ENCODE measurements around the gene PEX11B. TPM values are rescaled to one million over a fixed set of nuclear protein-coding genes. Genes with fewer than 3 reads are reported as not detected.

Gene PEX11B
- total and polyA plus RNA-seq, 2 of the 4 experiments (the other 2 are of a cell fraction), result 15.4 to 24.3 TPM

- intact Hi-C loops (cut with micrococcal nuclease), result no loop called here
- H3K18ac ChIP-seq (ENCODE audit: low read depth, low read length), result no peak overlapping the region
- in situ Hi-C loops (cut with MboI; ENCODE audit: low sequenced_read_pairs), result loop anchor here (5.0 kb wide), 1 partner anchor 48 kb away; no protein-coding TSS in a partner anchor
Observed at GRCh38 chr1:145874646-145875045, 43.9 kb downstream of the PEX11B start.

More at GRCh38 chr1:145874646-145875045, 43.9 kb downstream of the PEX11B start:
- no peak overlapping the region for H2AK5ac ChIP-seq (ENCODE audit: low read depth, low read length)
- no peak overlapping the region for H2BK120ac ChIP-seq (ENCODE audit: low read depth, low read length)
- no peak overlapping the region for H3K14ac ChIP-seq (replicated peaks; ENCODE audit: low read depth, low read length)
- H2AK9ac ChIP-seq (replicated peaks; ENCODE audit: low read depth, low read length, poor library complexity), result no peak overlapping the region
- H3K9me1 ChIP-seq (ENCODE audit: insufficient read depth, low read length), result no peaks in the 10 kb centered on the region
- DNase-seq (no peak), ATAC-seq (ENCODE audit: low read depth) (no peak)
- H4K91ac ChIP-seq (ENCODE audit: insufficient read depth, low read depth, low read length), result no peak overlapping the region
- no peak overlapping the region for H3K23ac ChIP-seq (ENCODE audit: low read depth, low read length)
- no peak overlapping the region for H3K27ac ChIP-seq (ENCODE audit: insufficient read depth, low read length)
- no peak overlapping the region for H3K56ac ChIP-seq (ENCODE audit: extremely low read depth, insufficient read depth, low read length)
- H3K9me3 ChIP-seq (ENCODE audit: control insufficient read depth, insufficient read depth, low read length), result no peaks in the 10 kb centered on the region
- H3K4me1 ChIP-seq (ENCODE audit: control insufficient read depth, insufficient read depth, low read length), result peaks cover 10% of the 10 kb centered on the region
- CTCF ChIA-PET, result interaction anchor here (0.6 to 1.2 kb wide), 3 partner anchors 17 to 77 kb away, joined by 3 to 5 read pairs (median 4); partner anchors contain the start of gene ITGA10
- no peak overlapping the region for H3K4ac ChIP-seq (ENCODE audit: low read depth, low read length)
- no peaks in the 10 kb centered on the region for H4K20me1 ChIP-seq (ENCODE audit: insufficient read depth, low read length)
- no peak overlapping the region for H2AFZ ChIP-seq (replicated peaks; ENCODE audit: low read length, poor library complexity)
- H3K4me3 ChIP-seq (ENCODE audit: insufficient read depth, low read depth, low read length), result no peak overlapping the region
- no peak overlapping the region for H2BK15ac ChIP-seq (ENCODE audit: low read depth, low read length)
- H4K8ac ChIP-seq (ENCODE audit: low read depth in 2 of 2, low read length in 2 of 2), result no peak overlapping the region
- H2BK20ac ChIP-seq (ENCODE audit: low read depth, low read length), result no peak overlapping the region
- H2BK5ac ChIP-seq (ENCODE audit: low read depth, low read length, poor library complexity, severe bottlenecking), result no peak overlapping the region
- H3K9ac ChIP-seq (ENCODE audit: low read depth, low read length), result no peak overlapping the region
- TF ChIP-seq MXI1 (IDR thresholded peaks at IDR 0.05; ENCODE audit: borderline replicate concordance, low read depth, low read length) (no peak), CHD1 (IDR thresholded peaks at IDR 0.05; ENCODE audit: low read depth, low read length) (no peak), MAZ (IDR thresholded peaks at IDR 0.05; ENCODE audit: borderline replicate concordance, low read depth, low read length) (no peak), BHLHE40 (IDR thresholded peaks at IDR 0.05; ENCODE audit: low read depth, low read length) (no peak), CEBPB (IDR thresholded peaks at IDR 0.05; ENCODE audit: low read depth, low read length) (no peak), CTCF (conservative IDR thresholded peaks at IDR 0.05; ENCODE audit: low read depth, low read length) (no peak), POLR2A (IDR thresholded peaks at IDR 0.05; ENCODE audit: low read depth, low read length) (no peak), RCOR1 (IDR thresholded peaks at IDR 0.05; ENCODE audit: insufficient replicate concordance, low read length) (no peak), ELK1 (IDR thresholded peaks at IDR 0.05; ENCODE audit: borderline replicate concordance, low read depth, low read length) (no peak), RFX5 (IDR thresholded peaks at IDR 0.05; ENCODE audit: low read depth, low read length) (no peak), FOS (IDR thresholded peaks at IDR 0.05; ENCODE audit: low read depth, low read length) (no peak), USF2 (IDR thresholded peaks at IDR 0.05; ENCODE audit: low read depth, low read length) (no peak), SMC3 (IDR thresholded peaks at IDR 0.05; ENCODE audit: low read depth, low read length) (no peak), NFE2L2 (IDR thresholded peaks at IDR 0.05; ENCODE audit: low read depth, low read length) (no peak), RAD21 (IDR thresholded peaks at IDR 0.05; ENCODE audit: low read length) (no peak), MAFK (IDR thresholded peaks at IDR 0.05; ENCODE audit: low read depth, low read length) (no peak)
- no peak overlapping the region for H4K5ac ChIP-seq (ENCODE audit: low read depth, low read length)
- no TSS peak for BruUV-seq (replicated peaks)
- no peaks in the 10 kb centered on the region; the same call in 1 of the 2 replicates for H3K27me3 ChIP-seq (ENCODE audit: control insufficient read depth, insufficient read depth, low read length)
- POLR2A ChIA-PET (ENCODE audit: unreplicated experiment), result no interaction called here
- no peak overlapping the region for H3K4me2 ChIP-seq (ENCODE audit: low read depth, low read length)
- 0 out of 4 replicates have a peak, but pooled peaks cover 0 to 4% of the 10 kb centered on the region in 2 experiments for H3K79me1 ChIP-seq (ENCODE audit: low read depth in 1 of 2, low read length in 2 of 2)
- dilution Hi-C loops (cut with HindIII; ENCODE audit: low sequenced_read_pairs, unreplicated experiment), result no loop called here
- WGBS, 2 experiments (ENCODE audit: extremely low coverage in 2 of 2, insufficient read length in 1 of 2), result 97% methylated on average over 6 of the region's 12 CpGs; no CpG with 5 or more reads in 1 of the 2 experiments
- H3K36me3 ChIP-seq (ENCODE audit: control insufficient read depth, insufficient read depth, low read length), result no peaks in the 10 kb centered on the region

Data from IMR-90 (cell line).